Central memory CD8-positive, alpha-beta T cell (primary cell): Measurements from ENCODE around the gene ATP5F1D.

Source experiments
- ATAC-seq: fragments of 150-1000 bp; cut with Tn5 transposase; replicated peaks from 2 replicates; pipeline ENCODE4 v1.10.0; 2022; ENCODE audit warnings: mild to moderate bottlenecking, moderate FRiP score, moderate number of reproducible peaks; ENCODE audit not compliant: poor library complexity, severe bottlenecking; ENCODE audit errors: extremely low read depth
- DNase-seq, 2 donors: peaks; one replicate each; pipeline ENCODE4 v3.0.0; 2021; ENCODE audit warnings: low spot score in 2 of 2
- H3K27ac Mint-ChIP-seq: one replicate; pipeline ENCODE4 v1.8.0; 2022; ENCODE audit warnings: low read depth, mild to moderate bottlenecking, moderate library complexity, mixed read lengths
- H3K27me3 Mint-ChIP-seq: one replicate; pipeline ENCODE4 v1.8.0; 2022; ENCODE audit warnings: mixed read lengths
- H3K36me3 Mint-ChIP-seq: one replicate; pipeline ENCODE4 v1.8.0; 2022; ENCODE audit warnings: mild to moderate bottlenecking, moderate library complexity, mixed read lengths; ENCODE audit not compliant: insufficient read depth
- H3K4me1 Mint-ChIP-seq: one replicate; pipeline ENCODE4 v1.8.0; 2022; ENCODE audit warnings: mixed read lengths
- H3K4me3 Mint-ChIP-seq: one replicate; pipeline ENCODE4 v1.8.0; 2022; ENCODE audit warnings: mild to moderate bottlenecking, moderate library complexity, mixed read lengths
- H3K9me3 Mint-ChIP-seq: one replicate; pipeline ENCODE4 v1.8.0; 2022; ENCODE audit warnings: mixed read lengths

ATP5F1D gene

GRCh38 chr19:1272423-1273262 lies 31.1 kb downstream of the ATP5F1D start:
- no peak for ATAC-seq
- DNase-seq = no peak
- Mint-ChIP-seq H3K9me3 (no peaks in the 10 kb centered on the region), H3K27ac (peak overlapping the region; percentile 95), H3K4me1 (peaks cover 62% of the 10 kb centered on the region), H3K36me3 (peaks cover 67% of the 10 kb centered on the region), H3K4me3 (peak overlapping the region; percentile 85), H3K27me3 (no peaks in the 10 kb centered on the region)

GRCh38 chr19:1273263-1274041 lies 31.9 kb downstream of the ATP5F1D start:
- H3K4me1 Mint-ChIP-seq = peaks cover 54% of the 10 kb centered on the region
- peak overlapping the region; percentile 95 for H3K27ac Mint-ChIP-seq
- ATAC-seq (no peak), DNase-seq (no peak)
- H3K9me3 Mint-ChIP-seq = no peaks in the 10 kb centered on the region
- H3K27me3 Mint-ChIP-seq = no peaks in the 10 kb centered on the region
- peak overlapping the region; percentile 85 for H3K4me3 Mint-ChIP-seq
- peaks cover 70% of the 10 kb centered on the region for H3K36me3 Mint-ChIP-seq

GRCh38 chr19:1274081-1274851 lies 32.7 kb downstream of the ATP5F1D start:
- Mint-ChIP-seq H3K9me3 (no peaks in the 10 kb centered on the region), H3K36me3 (peaks cover 63% of the 10 kb centered on the region), H3K4me1 (peaks cover 47% of the 10 kb centered on the region), H3K27ac (peak overlapping the region; percentile 95), H3K4me3 (peak overlapping the region; percentile 57), H3K27me3 (no peaks in the 10 kb centered on the region)
- no peak for ATAC-seq
- DNase-seq = no peak

GRCh38 chr19:1274852-1275259 lies 33.3 kb downstream of the ATP5F1D start:
- peaks cover 51% of the 10 kb centered on the region for H3K4me1 Mint-ChIP-seq
- peak overlapping the region; percentile 75 for H3K4me3 Mint-ChIP-seq
- DNase-seq (no peak), ATAC-seq (no peak)
- no peaks in the 10 kb centered on the region for H3K27me3 Mint-ChIP-seq
- peaks cover 62% of the 10 kb centered on the region for H3K36me3 Mint-ChIP-seq
- H3K9me3 Mint-ChIP-seq = no peaks in the 10 kb centered on the region
- H3K27ac Mint-ChIP-seq = peak overlapping the region; percentile 95

- Mint-ChIP-seq H3K36me3 (peaks cover 57% of the 10 kb centered on the region), H3K27me3 (no peaks in the 10 kb centered on the region), H3K9me3 (no peaks in the 10 kb centered on the region), H3K4me3 (peak within 1 kb of the TSS; percentile 75), H3K4me1 (peaks cover 51% of the 10 kb centered on the region), H3K27ac (peak within 1 kb of the TSS; percentile 95)
- DNase-seq = peak; percentile 83 to 95
- ATAC-seq = peak; percentile 84
Observed at GRCh38 chr19:1275260-1275975, 33.9 kb downstream of the ATP5F1D start, which contains the start of gene FAM174C. FAM174C (plus strand) TSS chr19:1275530; CDS start chr19:1275550, 20 bp downstream.

GRCh38 chr19:1275976-1276627 lies 34.6 kb downstream of the ATP5F1D start:
- H3K4me1 Mint-ChIP-seq = peaks cover 46% of the 10 kb centered on the region
- no peaks in the 10 kb centered on the region for H3K27me3 Mint-ChIP-seq
- peaks cover 50% of the 10 kb centered on the region for H3K36me3 Mint-ChIP-seq
- ATAC-seq (no peak), DNase-seq (no peak)
- no peaks in the 10 kb centered on the region for H3K9me3 Mint-ChIP-seq
- H3K4me3 Mint-ChIP-seq = peak overlapping the region; percentile 75
- peak overlapping the region; percentile 95 for H3K27ac Mint-ChIP-seq

GRCh38 chr19:1276628-1277022 lies 35.1 kb downstream of the ATP5F1D start:
- peak overlapping the region; percentile 95 for H3K27ac Mint-ChIP-seq
- H3K27me3 Mint-ChIP-seq = no peaks in the 10 kb centered on the region
- H3K4me1 Mint-ChIP-seq = peaks cover 42% of the 10 kb centered on the region
- DNase-seq = no peak
- H3K9me3 Mint-ChIP-seq = no peaks in the 10 kb centered on the region
- H3K4me3 Mint-ChIP-seq = peak overlapping the region; percentile 75
- no peak for ATAC-seq
- peaks cover 47% of the 10 kb centered on the region for H3K36me3 Mint-ChIP-seq

- H3K27me3 Mint-ChIP-seq = no peaks in the 10 kb centered on the region
- no peaks in the 10 kb centered on the region for H3K9me3 Mint-ChIP-seq
- peak overlapping the region; percentile 75 for H3K4me3 Mint-ChIP-seq
- ATAC-seq (no peak), DNase-seq (no peak)
- peak overlapping the region; percentile 95 for H3K27ac Mint-ChIP-seq
- peaks cover 41% of the 10 kb centered on the region for H3K4me1 Mint-ChIP-seq
- peaks cover 43% of the 10 kb centered on the region for H3K36me3 Mint-ChIP-seq
Observed at GRCh38 chr19:1277061-1277460, 35.5 kb downstream of the ATP5F1D start.

GRCh38 chr19:1278074-1278473 lies 36.5 kb downstream of the ATP5F1D start:
- Mint-ChIP-seq H3K36me3 (peaks cover 33% of the 10 kb centered on the region), H3K9me3 (no peaks in the 10 kb centered on the region), H3K27ac (no peak overlapping the region), H3K4me1 (peaks cover 36% of the 10 kb centered on the region), H3K4me3 (no peak overlapping the region), H3K27me3 (no peaks in the 10 kb centered on the region)
- ATAC-seq (no peak), DNase-seq (no peak)

GRCh38 chr19:1278713-1279660 lies 37.4 kb downstream of the ATP5F1D start:
- Mint-ChIP-seq H3K27me3 (peaks cover 2% of the 10 kb centered on the region), H3K4me3 (peak overlapping the region; percentile 50), H3K36me3 (peaks cover 24% of the 10 kb centered on the region), H3K27ac (peak overlapping the region; percentile 87), H3K9me3 (no peaks in the 10 kb centered on the region), H3K4me1 (peaks cover 29% of the 10 kb centered on the region)
- DNase-seq = no peak
- no peak for ATAC-seq
